ENCODE measurements around the gene FAAP100.

The FAAP100 gene

GRCh38 chr17:81492706-81493105 lies 59.4 kb downstream of the FAAP100 start:
- DNase-seq (ENCODE audit: insufficient read length, low spot score) (no peak), FAIRE-seq (no peak)

DNA sequence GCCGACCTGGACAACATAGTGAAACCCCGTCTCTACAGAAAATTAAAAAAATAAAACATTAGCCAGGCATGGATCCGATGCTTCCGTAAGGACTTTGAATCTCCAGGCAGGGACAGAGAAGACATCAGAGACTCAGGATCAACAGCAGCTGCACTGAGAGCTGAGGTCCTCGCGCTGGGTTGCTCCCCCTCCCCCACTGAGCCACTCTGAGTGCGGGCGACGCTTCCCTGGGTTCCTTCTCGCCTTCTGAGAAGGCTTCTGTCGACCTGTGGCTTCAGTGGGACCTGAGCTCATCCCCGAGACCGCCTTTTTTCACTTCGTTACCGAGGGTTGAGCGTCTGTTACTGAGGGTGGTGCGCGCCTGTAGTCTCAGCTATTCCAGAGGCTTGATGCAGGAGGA lies 60.0 kb downstream of the FAAP100 start:
- FAIRE-seq: no peak

DNA sequence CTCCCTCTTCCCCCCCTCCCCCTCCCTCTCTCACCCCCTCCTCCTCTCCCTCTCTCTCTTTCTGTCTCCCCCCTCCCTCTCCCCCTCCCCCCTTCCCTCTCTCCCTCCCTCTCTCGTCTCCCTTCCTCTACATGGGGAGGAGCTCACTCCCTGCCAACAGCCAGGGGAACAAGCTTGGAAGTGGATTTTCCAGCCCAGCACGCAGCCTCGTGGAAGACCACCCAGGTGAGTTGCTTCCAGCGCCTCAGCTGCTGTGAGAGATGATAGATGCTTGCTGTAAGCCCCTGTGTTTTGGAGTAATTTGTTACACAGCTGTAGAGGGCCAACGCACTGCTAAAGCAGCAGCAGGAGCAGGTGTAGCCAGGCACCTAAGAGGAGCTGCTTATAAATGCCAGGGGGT lies 60.4 kb downstream of the FAAP100 start:
- FAIRE-seq (no peak), DNase-seq (ENCODE audit: insufficient read length, low spot score) (no peak)

More for the DNA sequence above, 60.0 kb downstream of the FAAP100 start:
- no peak for DNase-seq (ENCODE audit: insufficient read length, low spot score)

- no peak for DNase-seq (ENCODE audit: insufficient read length, low spot score)
- no peak for FAIRE-seq
Observed at GRCh38 chr17:81491181-81491581, 61.0 kb downstream of the FAAP100 start.

- no peak for FAIRE-seq
- DNase-seq (ENCODE audit: insufficient read length, low spot score): no peak
Observed at GRCh38 chr17:81489998-81490992, 61.9 kb downstream of the FAAP100 start.
